GM19324 (cell line): ENCODE data around the gene MRE11.

Source experiments
- ATAC-seq: cut with Tn5 transposase; IDR thresholded peaks from one replicate; pipeline ENCODE4 v1.9.1; 2021; ENCODE audit warnings: mild to moderate bottlenecking, moderate library complexity; ENCODE audit not compliant: unreplicated experiment, low FRiP score

MRE11 gene

DNA sequence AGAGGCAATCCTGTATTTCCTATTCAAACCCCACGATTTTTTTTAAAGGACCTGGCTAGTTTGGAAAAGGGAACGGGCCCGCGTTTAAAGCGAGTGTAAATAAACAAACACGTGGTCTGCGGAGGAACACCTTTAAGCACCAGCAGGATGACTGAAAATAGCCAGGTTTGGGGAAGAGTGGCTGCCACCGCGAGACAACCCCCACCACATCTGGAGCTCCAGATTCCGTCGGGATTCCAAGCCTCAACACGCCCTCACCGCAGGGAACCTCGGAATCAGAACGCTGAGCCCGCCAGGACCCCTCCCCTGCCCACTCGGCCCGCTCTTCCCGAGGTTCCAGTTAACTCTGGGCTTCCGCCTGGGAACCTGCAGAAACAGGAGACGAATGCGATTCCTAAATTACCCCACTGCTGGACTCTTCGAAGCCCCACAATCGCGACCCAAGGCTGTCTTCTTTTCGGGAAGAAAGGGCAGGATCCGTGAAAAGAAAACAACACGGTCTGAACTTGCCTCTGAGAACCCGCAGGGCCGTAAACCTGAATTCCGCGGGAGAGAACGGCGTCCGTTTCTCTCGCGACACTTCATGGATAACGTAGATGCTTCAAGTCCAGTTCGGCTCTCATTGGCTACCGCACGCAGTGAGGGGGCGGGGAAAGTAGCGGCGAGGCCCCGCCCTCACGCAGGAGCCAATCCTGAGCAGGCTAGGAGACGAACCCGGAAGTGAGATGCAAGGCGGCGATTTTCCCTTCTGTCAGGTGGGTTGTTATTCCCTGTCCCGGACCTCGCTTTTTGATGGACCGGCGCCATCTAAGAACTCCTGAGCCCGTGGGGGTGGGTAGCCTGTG, at the start of gene MRE11, which contains the start of gene ANKRD49:
TSS of gene MRE11 (minus strand) at position 564 of the 845 bp plus-strand sequence. CDS start 1,043 bp downstream, outside the sequence.
TSS of gene ANKRD49 (plus strand) at position 704 of the 845 bp plus-strand sequence. CDS start 2,710 bp downstream, outside the sequence.
- ATAC-seq, result peak; percentile 100

DNA sequence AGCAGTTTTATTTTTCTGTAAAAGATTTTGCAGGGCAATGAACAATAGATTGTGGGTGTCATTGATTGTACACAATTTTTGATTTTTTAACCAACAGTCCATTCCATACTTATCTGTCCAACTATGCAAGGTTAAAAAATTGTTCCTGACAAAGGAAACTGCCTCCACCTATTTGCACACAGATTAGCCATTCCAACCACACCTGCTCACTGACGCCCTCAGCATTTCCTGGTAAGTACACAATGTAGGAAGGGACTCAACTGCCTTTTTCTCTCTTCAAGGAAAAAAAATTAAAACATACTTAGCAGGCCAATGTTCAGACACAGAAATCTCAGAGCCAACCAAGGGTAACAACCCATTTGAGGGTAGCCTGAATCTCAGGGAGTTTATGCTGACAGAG, 45.8 kb upstream of the MRE11 start:
- ATAC-seq, result no peak

DNA sequence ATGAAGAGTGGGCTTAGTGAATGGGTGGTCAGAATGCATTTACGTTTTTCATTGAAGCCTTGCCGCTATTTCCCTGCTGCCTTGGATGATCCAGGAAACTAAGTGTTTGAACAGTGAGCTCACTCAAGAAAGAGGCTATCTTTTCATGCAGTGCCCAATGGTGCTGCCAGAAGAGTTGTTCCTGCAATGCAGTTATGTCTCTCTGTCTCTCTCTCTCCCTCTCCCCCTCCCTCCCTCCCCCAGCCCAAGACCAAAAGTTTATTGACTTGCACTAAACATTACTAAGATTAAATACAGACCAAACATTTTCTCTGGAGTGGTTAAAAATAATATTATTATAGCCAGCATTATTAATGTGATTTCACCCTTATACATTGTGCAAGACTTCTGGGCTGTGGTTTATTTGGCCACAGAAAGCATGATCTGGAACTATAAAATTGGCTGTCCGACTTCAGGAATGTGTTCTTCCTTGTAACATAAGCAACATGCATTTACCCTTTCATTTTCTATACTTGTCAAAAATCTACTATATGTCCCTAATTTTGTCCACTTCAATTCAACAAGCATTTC, 43.5 kb upstream of the MRE11 start:
- ATAC-seq, result no peak

DNA sequence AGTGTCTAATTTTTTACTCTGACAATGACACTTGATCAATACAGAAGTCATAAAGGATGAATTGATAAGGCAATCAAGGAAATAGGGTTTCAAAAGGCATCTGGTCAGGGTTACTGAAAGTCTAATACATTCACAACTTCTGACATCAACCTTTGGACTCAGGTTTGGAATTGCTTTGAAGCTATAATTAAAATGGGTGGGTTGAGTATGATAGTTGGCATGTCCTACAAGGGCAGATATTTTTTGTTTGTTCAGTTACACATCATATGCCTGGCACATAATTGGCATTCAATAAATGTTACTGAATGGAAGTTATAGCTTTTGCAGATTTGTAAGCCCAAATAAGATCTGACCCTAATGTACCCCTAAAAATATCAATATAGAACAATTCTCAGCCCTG, 42.7 kb upstream of the MRE11 start:
- no peak for ATAC-seq

GRCh38 chr11:94533696-94534630, 40.3 kb upstream of the MRE11 start:
- ATAC-seq, result no peak

DNA sequence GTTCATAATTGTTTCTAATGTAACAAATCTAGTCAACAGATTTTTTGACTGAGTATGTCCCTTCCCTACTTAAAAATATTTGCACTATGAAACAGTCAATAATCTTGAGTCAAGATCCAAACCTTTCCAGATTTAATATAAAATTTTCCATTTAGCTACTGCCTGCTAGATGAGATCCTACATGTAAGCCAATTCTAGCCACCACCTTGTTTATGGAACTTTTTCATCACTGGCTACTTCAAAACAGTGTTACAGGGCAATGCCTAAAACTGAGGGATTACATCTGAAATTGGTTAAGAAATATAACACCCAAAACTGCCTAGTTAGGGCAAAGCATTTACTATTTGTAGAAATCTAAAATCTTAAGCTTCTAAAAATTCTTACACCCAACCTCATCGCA, 39.6 kb upstream of the MRE11 start:
- no peak for ATAC-seq

DNA sequence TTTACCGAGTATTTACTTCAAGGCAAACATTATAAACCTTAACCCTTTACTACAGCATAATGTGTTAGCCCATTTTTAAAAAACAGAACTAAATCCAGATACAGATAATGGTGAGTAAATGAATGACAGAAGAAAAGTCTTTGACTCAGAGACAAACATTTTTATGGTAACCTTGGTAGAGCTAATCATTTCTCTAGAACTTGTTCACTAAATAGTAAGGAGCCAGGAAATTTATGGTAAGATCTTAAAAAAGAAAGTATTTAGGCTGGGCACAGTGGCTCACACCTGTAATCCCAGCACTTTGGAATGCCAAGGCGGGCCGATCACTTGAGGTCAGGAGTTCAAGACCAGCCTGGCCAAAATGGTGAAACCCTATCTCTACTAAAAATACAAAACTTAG, 38.6 kb upstream of the MRE11 start:
- no peak for ATAC-seq

GRCh38 chr11:94528551-94528950, 34.9 kb upstream of the MRE11 start:
- no peak for ATAC-seq

DNA sequence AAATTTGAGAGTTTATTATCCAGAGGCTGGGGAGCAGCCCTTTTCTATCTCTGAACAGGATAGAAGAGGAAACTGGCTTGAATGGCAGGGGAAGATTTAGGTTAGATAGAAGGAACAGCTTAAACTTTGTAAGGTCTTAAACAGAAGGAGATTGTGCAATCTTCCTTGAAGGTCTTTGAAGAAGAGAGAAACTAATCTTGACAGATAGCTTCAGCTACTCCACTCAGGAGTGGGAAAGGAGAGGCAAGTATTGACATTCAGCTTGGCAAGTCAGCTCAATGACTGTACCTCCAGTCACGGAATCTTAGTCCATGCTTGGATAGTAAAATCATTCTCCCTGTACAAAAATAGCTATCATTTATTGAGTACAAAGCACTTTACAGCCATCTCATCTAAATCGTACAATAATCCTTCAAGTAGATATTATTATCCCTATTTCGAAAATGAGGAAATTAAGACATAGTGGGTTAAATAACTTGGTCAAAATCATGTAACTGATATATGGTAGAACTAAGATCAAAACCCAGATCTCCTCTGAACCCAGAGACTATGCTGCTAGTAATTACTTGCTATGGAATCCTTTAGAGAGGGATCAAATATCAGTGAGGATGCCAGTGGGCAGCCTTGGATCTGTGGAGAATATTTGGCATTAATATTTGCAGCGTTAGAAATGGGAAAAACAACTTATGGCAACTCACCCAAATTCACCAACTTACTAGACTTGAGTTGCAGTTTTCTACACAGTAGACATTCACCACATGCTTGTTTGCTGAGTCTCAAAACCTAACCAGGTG, 33.2 kb upstream of the MRE11 start:
- no peak for ATAC-seq

DNA sequence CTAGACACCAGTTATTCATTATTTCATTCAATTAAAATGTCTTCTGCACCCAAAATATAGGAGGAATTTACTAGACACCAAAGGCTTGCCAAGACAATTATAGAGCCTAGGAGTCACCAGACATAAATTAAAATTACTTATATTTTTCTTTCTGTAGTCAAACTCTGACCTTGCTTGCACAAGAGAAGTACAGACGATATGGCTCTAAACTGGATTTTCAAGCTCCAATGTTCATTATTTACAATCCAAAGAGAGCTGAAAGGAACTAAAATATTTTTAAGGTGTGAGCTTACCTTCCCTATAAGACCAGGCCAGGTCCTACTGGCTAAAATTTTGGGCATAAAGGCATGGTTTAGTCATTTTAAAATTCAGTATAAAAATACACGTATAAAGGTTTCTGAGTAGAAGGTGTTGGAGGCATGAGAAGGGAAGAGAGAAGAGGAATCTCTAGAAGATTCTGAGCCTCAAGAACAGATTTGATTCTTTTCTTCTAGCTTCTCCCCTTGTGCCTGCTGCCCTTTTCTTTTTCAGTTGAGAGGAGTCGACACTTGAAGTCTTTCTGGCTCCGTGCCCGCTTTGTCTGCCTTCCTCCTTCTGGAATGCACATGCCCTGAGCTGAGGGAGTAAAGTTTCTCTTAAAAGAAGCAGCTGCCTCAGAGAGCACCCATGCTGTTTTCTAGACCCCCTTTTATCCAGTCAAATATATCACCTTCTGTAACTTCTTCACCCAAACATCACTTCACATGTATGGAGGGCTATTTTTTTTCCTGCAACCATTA, 32.1 kb upstream of the MRE11 start:
- ATAC-seq, result no peak

DNA sequence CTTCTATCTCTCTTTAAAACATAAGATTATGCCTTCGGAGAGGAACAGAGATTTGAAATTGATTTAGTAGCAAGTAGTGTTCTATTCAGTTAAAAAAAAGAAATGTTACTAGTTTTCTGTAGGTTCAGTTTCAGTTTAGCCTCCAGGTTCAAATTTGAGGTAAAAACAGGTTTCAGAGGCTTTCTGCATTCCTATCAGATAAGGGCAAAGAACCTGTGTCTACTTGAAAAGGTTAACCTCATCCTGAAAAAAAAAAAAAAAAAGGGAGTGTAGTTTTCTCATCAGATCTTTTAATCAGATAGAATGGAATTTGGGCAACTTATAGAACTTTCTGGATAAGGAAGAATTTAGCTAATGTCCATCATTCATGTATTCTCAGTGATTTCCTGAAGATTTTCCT, 30.7 kb upstream of the MRE11 start:
- ATAC-seq, result no peak

- no peak for ATAC-seq
Measured at GRCh38 chr11:94521684-94522083, 28.0 kb upstream of the MRE11 start.

- no peak for ATAC-seq
Measured at GRCh38 chr11:94519478-94520084, 25.9 kb upstream of the MRE11 start.

GRCh38 chr11:94518300-94518699, 24.7 kb upstream of the MRE11 start:
- ATAC-seq, result no peak

- no peak for ATAC-seq
Measured at GRCh38 chr11:94516725-94517124, 23.1 kb upstream of the MRE11 start.

GRCh38 chr11:94515398-94515797, 21.8 kb upstream of the MRE11 start:
- no peak for ATAC-seq

DNA sequence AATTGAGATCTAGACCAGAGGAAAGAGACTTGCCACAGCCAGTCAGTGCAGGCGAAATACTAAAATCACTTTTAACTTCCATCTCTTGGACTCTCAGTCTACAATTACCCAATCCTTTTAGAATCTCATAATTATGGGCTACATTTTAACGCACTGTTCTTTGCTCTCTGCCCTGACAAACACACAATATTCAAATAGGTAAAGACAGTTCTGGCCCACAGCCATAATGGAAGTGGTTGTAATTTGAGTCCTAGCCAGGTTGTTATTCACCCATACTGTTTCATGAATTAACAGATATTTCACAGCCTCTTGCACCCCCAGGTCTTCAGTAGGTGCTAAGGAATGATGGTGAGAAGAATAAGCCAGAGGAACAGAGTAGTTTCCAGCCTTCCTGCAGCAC, 19.4 kb upstream of the MRE11 start:
- no peak for ATAC-seq

- ATAC-seq, result peak; percentile 97
Measured at GRCh38 chr11:94511932-94512781, 18.5 kb upstream of the MRE11 start, which contains the start of gene C11orf97. C11orf97 (plus strand) TSS chr11:94512461; CDS start chr11:94512529, 68 bp downstream.
